Globus pallidus (tissue), 1 donor: Measurements from ENCODE around the gene CETP.
"Not testable (repeated sequence)": the region's sequence is repeated elsewhere in the genome, so short reads cannot be mapped to it uniquely, and the experiment has no call there.

Experiments
- DNase-seq: peaks from one replicate; pipeline ENCODE4 v3.0.0-alpha.2; 2015; ENCODE audit warnings: low spot score

Gene CETP

DNA sequence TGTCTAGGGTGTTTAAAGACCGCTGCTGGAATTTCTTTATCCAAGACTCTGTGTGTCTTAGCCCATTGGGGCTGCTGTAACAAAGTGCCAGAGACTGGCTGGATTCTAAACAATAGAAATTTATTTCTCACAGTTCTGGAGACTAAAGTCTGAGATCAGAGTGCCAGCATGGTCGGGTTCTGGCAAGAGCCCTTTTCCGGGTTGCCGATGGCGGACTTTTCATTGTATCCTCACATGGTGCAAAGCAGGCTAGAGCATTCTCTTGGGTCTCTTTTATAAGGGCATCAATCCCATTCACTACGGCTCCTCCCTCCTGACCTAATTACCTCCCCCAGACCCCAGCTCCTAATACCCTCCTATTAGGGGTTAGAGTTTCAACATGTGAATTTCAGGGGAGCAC is 37.1 kb downstream of the CETP start:
- DNase-seq = no peak

DNA sequence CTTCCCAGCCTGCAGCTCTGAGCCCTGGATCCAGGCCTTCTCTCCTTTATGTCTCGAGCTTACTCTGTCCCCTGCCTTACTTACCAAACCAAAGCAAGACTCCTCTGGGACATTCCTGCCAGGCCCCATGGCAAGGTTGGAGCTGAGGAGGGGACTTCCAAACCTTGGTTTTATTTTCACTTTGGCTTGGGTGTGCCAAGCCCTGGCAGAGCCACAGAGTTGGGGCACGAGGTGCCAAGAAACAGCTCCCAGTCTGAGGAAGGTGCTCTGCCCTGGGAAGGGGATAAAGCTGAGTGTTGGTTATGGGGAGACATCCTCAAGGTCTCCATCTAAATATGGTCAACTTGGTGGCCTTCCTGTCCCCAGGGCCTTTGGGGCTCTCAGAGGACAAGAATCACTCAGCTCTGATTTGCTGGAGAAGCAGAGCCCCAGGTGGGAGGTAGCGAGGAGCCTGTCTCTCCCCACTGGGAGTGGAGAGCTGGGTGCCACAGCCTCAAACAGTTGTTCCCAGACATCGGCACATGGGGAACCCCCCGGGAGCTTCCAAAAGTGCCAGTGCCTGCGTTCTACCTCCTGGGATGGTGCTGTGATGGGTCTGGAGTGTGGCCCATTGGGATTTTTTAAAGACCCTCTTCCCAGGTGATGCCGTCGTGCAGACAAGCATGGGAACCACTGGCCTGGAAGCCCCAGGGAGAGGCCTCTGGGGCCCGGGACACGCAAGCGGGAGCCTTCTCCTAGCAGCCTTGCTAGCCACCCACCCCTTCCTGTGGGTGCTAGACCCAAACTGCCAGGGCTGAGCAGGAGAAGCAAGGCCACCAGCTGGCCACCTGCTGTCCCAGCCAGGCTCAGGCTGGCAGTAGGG is 37.9 kb downstream of the CETP start:
- DNase-seq = no peak

DNA sequence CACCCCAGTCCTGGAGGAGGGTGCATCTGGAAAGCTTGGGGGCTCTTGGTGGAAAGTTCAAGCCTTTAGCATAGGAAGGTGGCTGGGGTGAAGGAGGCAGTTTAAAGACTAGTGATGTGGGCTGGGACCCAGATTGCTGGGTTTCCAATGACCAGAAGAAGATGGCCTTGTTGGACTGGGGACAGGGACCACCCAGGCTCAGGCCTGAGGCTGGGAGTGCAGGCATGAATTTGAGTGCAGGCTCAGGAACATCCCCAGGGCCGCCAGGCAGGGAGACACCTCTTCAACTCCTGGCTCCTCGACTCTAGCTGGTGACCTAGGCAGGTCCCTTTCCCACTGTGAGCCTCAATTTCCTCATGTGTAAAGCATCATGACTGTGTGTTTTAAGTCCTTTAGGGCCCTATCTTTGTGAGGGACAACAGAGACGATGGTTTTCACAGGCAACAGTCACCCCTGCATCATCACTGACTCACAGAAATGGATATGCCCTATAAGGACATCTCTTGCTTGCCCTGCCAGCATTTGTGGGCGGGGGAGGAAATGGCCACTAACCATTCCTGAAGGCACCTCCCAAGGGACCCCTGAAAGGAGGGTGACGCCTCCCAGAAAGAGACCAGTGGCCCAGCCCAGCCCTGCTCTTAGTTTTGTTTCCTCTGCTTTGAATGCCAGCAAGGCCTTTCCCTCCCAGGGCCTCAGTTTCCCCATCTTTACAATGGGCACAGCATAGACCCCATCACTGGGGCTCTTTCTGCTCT is 38.7 kb downstream of the CETP start:
- DNase-seq = no peak

DNA sequence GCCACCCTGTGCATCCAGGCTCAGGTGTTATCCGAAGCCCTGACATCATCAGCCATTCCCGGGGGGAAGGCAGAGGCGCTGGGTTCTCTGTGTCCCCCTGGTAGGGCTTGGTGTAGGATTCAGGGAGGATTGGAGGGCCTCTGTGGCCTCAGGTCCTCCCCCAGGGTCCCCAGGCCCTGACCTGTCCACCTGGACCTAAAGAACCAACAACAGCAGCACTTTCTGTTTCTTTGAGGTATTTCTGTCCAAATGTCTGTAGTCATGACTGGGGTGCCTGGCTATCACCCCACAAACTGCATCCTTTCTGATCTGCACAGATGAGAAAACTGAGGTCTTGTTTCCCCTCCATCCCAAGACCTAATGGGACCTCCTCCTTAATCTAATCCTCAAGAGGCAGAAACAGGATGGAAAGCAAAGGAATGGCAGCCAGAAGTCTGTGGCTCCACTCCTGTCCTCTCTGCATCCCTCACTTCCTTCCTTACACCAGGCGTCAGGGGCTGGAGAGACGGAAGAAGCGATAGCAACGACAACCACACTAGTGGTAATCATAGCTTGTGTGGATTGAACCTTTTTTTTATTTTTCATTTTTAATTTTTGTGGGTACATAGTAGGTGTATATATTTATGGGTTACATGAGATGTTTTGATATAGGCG is 39.4 kb downstream of the CETP start:
- no peak for DNase-seq

DNA sequence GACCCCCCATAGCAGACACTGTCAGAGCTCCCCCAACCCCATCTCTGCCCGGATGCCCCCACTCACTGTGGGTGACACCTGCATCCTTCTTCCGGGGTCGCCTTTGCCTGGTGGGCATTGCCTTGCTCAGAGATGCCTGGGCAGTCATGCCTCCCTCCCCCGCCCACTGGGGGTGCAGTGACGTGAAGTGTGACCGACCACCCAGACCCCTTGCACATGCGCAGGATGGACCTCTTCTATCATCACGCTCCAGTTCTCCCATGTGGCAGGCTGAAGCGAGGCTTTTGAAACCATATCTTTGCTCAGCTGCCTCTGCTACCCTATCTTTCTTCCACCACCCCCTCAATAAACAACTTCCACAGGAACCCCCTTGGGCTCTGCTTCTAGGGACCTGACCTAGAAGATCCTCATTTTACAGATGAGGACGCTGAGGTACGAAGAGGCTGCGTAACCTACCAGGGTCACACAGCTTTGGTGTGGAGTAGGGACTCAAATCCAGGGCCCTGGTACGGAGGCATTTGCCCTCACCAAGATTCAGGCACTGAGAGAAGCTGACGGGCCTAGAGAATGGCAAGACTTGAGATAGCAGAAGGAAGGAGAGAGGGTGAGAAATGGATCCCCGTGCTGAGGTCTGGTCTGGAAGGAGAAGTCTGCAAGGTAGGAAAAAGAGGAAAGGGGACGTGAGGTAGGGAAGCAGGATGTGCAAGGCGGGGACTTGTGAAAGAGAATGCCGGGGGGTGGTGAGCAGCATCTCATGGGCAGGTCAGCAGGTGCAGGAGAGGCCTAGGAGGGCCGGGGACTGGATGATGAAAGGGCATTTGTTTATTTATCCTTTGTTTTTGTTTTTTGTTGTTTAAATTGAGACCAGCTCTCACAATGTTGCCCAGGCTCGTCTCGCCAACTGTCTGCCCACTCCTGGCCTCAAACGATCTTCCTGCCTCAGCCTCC is 42.0 kb downstream of the CETP start:
- no peak for DNase-seq

DNA sequence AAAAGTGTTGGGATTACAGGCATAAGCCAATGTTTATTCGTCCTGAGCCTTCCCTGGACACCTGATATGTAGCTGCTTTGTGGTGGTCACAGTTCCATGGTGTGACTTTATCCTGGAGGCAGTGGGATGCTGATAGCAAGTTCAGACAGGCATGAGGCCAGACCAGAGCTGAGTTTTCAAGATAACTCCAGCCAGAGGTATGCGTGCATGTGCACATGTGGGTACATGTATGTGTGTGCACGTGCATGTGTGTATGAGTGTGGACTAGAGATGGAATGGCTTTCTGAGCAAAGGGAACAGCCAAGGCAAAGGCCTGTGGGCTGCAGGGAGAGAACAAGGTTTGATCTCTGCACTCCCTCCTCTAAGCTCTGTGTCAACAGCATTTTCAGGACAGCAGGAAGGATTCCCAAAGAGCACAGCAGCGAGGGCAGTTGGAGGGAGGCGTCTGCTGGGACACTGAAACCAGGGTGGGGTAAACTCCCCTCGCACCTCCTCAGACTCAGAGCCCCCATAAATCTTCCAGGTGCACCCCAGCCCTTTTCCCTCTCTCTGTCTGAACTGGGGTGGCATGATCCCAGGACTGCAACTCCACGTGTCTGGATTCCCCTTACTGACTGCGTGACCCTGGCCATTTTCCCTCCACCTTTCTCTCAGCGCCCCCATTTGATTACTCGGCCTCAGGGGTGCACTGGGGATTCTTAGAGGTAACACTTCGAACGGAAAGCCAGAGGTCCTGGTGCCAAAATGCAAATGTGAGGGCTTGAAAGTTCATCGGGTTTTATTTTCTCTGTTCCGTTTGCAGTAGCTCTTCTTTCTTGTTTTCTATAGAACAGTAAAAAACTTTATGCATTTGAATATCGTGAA is 42.9 kb downstream of the CETP start:
- DNase-seq = no peak

DNA sequence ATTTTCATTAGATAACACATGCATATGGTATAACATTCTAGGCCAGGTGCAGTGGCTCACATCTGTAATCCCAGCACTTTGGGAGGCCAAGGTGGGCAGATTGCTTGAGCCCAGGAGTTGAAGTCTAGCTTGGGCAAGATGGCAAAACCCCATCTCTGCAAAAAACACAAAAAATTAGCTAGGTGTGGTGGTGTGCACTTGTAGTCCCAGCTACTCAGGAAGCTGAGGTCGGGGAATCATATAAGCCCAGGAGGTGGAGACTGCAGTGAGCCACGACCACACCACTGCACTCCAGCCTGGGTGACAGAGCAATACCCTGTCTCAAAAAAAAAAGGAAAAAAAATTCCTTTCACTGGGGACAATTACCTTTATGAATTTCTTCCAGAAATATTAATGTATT is 43.8 kb downstream of the CETP start:
- DNase-seq = not testable (repeated sequence)

DNA sequence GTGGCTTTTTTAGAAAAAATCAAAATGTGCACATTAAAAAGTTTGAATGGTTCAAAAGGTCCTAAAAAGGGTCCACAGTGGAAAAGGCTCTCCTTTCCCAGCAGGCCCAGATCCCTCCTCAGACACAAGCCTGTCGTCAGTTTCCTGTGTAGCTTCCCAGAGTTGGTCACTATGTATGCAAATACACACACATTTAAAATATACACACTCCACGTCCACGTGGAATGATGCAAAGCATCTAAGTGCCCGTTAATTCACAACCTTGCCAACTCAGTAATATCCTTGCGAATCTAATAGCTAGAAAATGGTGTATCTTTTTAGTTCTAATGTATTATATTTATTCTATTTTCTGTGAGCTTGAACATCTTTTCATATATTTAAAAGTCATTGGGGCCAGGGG is 45.3 kb downstream of the CETP start:
- DNase-seq = no peak

DNA sequence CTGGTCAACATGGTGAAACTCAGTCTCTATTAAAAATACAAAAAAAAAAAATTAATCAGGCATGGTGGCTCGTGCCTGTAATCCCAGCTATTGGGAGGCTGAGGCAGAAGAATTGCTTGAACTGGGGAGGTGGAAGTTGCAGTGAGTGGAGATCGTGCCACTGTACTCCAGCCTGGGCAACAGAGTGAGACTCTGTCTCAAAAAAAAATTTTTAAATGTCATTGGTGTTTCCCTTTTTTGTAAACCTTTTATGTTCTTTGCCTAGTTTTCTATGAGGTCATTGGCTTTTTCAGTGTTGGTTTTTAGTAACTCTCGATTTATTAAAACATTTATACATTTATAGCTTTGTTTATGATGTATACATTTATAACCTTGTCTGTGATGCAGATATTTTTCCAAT is 45.8 kb downstream of the CETP start:
- no peak for DNase-seq

DNA sequence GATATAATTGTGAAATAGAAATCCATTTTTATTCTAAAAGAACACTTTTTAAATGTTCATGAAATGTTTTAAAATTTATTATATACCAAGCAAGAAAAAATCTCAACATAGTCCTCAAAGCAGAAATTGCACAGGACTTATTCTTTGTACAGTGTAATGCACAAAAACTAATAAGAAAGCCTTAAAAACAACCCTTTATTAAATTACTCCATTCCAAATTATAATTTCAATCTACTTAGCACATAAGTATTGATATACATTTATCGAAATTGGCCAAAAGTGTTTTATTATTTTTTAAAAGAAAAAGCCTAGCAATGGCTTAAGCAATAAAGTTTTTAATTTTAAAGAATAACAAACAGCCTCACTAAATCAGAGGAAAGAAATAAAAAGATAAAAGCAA is 46.7 kb downstream of the CETP start:
- no peak for DNase-seq

DNA sequence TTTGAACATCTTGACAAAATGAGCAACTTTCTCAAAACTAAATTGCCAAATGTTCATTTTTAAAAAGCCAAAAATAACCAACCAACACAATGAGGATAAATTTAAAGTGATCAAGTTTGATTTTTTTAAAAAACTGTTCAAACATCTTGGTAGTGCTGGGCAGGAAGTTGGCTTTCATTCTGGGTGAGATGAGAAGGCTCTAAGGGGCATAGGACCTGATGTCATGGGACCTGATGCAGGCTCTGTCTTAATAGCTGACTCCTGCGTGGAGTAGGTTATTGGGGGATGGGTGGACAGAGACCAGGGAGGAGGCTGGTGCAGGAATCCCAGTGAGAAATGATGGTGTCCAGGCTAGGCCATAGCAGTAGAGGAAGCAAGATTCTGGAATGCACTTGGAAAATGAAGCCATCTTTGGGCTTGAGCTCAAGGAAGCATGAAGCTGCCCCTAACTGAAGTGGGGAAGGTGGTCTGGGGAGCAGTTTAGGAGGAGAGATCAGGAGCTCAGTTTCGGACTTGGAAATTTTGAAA is 48.0 kb downstream of the CETP start:
- no peak for DNase-seq

DNA sequence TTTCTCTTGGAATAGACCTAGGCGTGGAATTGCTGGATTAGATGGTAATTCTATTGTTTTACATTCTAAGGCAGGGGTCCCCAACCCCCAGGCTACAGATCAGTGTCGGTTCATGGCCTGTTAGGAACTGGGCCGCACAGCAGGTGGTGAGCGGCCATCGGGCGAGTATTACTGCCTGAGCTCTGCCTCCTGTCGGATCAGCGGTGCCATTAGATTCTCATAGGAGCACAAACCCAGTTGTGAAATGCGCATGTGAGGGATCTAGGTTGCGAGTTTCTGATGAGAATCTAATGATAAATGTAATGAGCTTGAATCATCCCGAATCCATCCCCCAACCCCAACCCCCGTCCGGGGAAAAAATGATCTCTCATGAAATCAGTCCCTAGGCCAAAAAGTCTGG is 50.6 kb downstream of the CETP start:
- DNase-seq = no peak

DNA sequence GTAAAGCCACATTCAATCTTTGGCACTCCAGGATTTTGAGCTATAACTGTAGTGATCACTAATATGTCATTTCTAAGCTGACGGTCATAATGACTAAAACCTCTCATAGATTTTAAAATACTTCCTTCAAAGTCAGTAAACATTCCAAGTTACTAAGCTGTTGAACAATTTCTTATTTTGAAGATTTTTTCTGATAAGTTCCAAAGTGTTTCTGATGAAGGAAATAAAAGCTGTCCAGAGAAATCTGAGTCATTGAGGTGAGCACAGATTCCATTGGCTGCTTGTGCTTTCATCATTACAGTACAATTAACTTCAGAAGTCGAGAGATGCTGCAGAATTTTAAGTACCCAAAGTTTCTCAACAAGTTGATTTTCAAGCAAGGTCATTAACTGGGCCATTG is 51.5 kb downstream of the CETP start:
- DNase-seq = no peak

DNA sequence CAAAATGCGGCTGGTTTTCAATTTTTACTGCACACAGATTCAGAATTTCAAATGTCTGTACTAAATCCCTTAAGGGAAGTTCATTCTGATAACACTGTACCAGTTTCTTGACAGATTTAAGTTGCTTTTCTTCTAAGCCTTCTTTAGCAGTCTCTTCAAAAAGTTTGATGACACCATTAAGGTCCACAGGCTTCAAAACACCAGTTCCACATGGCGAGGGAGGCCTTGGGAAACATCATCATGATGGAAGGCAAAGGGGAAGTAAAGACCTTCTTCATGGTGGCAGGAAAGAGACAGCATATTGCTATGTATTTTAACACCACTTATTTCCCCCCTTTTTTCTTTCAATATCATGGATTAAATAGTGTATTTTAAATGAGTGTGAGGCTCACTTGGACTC is 52.2 kb downstream of the CETP start:
- no peak for DNase-seq

DNA sequence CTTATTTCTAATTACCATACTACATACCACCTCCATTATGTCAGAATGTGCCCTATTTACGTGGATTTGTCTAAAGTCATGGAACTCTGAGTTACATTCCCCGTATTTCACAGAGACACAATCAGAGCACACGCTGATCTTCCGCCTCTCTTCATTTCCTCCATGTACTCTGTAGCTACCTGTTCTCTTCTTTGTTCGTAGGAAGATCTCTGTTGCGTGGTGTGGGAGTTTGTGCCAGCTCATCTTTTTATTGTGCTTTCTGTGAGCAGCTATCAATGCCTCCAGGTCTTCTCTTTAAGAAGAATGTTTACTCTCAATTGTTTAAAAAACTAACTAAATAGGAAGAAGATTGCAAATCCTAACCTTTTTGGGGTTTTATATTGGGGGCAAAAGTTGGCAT is 54.6 kb downstream of the CETP start:
- no peak for DNase-seq

DNA sequence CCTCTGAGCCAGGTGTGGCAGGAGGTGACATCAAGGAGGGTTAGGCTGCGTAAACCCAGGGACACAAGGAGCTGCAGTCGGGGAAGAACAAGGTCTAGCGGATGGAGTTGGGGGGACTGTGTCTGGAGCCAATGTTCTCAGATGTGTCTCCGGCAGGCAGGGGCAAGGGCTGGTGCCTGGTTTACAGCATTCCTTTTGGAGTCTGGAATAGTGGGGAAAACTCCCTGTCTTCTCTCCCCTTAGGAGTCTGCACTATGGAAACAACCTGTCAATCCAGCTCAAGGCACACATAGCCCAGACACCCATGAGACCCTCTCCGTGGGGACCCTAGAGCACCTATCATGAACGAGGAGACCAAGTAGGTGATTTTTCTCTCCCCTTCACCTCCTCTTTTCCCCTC is 55.1 kb downstream of the CETP start:
- no peak for DNase-seq

DNA sequence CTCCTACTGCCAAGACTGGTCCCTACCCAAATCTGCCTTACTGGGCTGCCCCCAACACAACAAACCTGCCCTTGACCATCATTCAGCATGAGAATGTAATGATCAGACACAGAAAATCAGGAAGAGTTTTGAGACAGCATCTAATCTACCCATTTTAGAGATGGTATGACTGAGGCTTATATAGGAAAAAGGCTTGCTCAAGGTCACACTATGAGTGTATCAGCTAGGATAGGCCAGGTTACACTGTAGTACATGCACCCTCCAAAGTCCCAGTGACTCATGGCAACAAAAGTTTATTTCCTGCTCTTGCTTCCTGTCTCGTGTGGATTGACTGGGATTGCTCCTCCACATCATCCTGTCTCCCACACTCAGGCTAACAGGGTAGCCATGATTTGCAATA is 55.5 kb downstream of the CETP start:
- no peak for DNase-seq

DNA sequence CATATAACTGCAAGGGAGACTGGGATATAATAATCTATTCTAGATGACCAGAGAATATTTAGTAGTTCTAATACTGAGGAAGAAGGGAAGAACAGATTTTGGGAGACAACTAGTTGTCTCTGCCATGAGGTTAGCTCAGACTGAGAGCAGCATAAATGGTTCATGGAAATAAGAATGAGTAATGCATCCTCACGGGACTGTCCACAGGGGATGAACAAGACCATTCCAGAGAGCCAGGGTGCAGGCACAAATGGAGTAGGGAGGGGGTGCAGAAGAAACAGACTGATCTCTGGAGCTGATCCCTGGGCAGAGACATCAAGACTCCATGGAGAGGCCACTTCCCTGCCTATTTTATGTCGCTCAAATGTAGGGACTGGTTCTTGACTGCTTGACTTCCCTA is 58.0 kb downstream of the CETP start:
- no peak for DNase-seq

DNA sequence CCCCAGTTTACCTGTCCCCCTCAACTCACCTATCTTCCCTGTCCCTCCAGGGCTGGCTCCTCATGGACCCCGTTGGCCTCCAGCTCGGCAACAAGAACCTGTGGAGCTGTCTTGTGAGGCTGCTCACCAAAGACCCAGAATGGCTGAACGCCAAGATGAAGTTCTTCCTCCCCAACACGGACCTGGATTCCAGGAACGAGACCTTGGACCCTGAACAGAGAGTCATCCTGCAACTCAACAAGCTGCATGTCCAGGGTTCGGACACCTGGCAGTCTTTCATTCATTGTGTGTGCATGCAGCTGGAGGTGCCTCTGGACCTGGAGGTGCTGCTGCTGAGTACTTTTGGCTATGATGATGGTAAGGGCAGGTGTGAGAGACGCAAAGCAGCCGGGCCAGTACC is 58.9 kb downstream of the CETP start:
- DNase-seq = no peak

DNA sequence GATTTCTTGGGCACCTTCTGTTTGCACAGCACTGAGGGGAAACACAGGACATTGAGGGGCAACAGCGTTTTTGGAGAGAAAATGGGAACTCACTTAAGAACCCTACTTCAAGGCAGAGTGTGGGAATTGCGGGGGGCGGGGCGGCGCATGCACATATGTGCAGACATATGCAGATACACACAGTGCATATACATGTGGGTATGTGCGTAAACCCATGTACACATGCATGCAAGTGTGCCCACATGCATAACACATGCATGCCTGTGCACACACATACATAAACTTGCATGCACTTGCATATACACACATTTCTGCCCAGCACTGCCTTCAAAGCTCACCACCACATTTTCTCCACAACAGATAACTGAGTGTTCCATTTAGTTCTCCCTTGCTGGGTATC is 60.0 kb downstream of the CETP start:
- DNase-seq = no peak

DNA sequence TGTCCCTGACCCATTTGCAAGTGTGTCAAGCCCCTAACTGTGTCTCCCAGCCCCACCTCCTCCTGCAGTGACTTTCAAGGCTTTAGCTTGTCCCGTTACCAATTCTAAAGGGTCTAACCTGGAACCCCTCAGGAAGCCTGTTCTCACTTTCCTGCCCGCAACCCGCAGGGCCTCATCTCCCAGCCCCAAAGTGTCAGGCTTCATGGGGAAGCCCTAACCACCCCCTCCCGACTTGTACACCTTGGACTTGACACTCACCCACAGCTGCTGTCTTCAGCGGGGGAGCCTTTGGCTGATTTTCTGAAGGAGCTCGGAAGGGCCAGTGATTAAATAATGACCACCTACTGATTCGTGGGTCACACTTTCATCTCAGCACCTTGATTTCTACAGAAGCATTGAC is 60.7 kb downstream of the CETP start:
- DNase-seq = no peak
